Testis (tissue), 3 donors: ENCODE results near the gene HPSE2. TPM values are rescaled to one million over a fixed set of nuclear protein-coding genes. Genes with fewer than 3 reads are reported as not detected.
"Not testable (repeated sequence)": the region's sequence is repeated elsewhere in the genome, so short reads cannot be mapped to it uniquely, and the experiment has no call there.

Experiments used
- DNase-seq: peaks from one replicate; pipeline ENCODE4 v3.0.0-alpha.2; 2019
- H3K27ac ChIP-seq, 2 donors: fragments of 200-600 bp; sonication (generic); one replicate each; pipeline ENCODE4 v1.5.1; 2019
- H3K27me3 ChIP-seq: fragments of 200-600 bp; sonication (generic); one replicate; pipeline ENCODE4 v1.5.1; 2019
- H3K36me3 ChIP-seq: fragments of 200-600 bp; sonication (generic); one replicate; pipeline ENCODE4 v1.5.1; 2017; ENCODE audit warnings: low read depth; ENCODE audit errors: missing control alignments
- H3K4me1 ChIP-seq: fragments of 200-600 bp; sonication (generic); one replicate; pipeline ENCODE4 v1.5.1; 2019
- H3K4me3 ChIP-seq, 2 donors: fragments of 200-600 bp; sonication (generic); one replicate each; pipeline ENCODE4 v1.5.1; 2017 to 2019
- H3K9me3 ChIP-seq: fragments of 200-600 bp; sonication (generic); one replicate; pipeline ENCODE4 v1.5.1; 2017
- POLR2A ChIP-seq: fragments of 450-650 bp; IDR thresholded peaks from one replicate; pipeline ENCODE4 v1.6.1; 2017; ENCODE audit warnings: antibody characterized with exemption, mild to moderate bottlenecking, moderate library complexity
- WGBS, 2 donors: methylation state at CpG; one replicate each; pipeline ENCODE4 v1.1.5; 2018; 5-methylcytosine and 5-hydroxymethylcytosine counted together
- intact Hi-C: fragments of 100-400 bp; cut with DNase I; formaldehyde crosslinking; loops from one replicate; pipeline ENCODE4 v1.15.1; 2023; ENCODE audit warnings: low total_unique reads
- polyA plus RNA-seq: library from polyadenylated mRNA; stranded (reverse); fragments of 350-450 nt; fragmentation: Illumina TruSeq; extraction: RNeasy Lipid Tissue Mini Kit (QIAGEN cat#74804); gene quantifications from one replicate; pipeline ENCODE4 v1.2.3, GENCODE V29; 2014; ENCODE audit warnings: low read depth, low replicate concordance; ENCODE audit not compliant: insufficient read depth
- total RNA-seq, 2 donors: library from RNA; depleted of rRNA; stranded (reverse); fragments of >200 nt; gene quantifications; one replicate each; pipeline ENCODE4 v1.2.3, GENCODE V29; 2016
- TF ChIP-seq, protein P1 (sequence below), 3 experiments: fragments of 450-650 bp in 2 of 3; fragments of 200-600 bp in 1 of 3; sonication (generic) in 1 of 3; IDR thresholded peaks; one replicate each; pipeline ENCODE4 v1.5.1; 2016 to 2019; ENCODE audit warnings: antibody characterized with exemption in 3 of 3, mild to moderate bottlenecking in 2 of 3, moderate library complexity in 1 of 3

The HPSE2 gene
- total and polyA plus RNA-seq, 3 donors from 2014 or later: 1.7 to 4.1 (median 2.5) TPM

GRCh38 chr10:98916526-98917125 is 319.0 kb downstream of the HPSE2 start:
- H3K27ac ChIP-seq: no peak overlapping the region
- no peak for DNase-seq
- H3K4me3 ChIP-seq: no peak overlapping the region
- H3K27me3 ChIP-seq: no peaks in the 10 kb centered on the region
- H3K36me3 ChIP-seq: no peaks in the 10 kb centered on the region
- TF ChIP-seq, protein P1, sequence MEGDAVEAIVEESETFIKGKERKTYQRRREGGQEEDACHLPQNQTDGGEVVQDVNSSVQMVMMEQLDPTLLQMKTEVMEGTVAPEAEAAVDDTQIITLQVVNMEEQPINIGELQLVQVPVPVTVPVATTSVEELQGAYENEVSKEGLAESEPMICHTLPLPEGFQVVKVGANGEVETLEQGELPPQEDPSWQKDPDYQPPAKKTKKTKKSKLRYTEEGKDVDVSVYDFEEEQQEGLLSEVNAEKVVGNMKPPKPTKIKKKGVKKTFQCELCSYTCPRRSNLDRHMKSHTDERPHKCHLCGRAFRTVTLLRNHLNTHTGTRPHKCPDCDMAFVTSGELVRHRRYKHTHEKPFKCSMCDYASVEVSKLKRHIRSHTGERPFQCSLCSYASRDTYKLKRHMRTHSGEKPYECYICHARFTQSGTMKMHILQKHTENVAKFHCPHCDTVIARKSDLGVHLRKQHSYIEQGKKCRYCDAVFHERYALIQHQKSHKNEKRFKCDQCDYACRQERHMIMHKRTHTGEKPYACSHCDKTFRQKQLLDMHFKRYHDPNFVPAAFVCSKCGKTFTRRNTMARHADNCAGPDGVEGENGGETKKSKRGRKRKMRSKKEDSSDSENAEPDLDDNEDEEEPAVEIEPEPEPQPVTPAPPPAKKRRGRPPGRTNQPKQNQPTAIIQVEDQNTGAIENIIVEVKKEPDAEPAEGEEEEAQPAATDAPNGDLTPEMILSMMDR (IDR thresholded peaks at IDR 0.05): no peak
- TF ChIP-seq POLR2A: no peak
- H3K9me3 ChIP-seq: no peaks in the 10 kb centered on the region
- 71% methylated on average over 1 of the region's 1 CpG for WGBS, 2 donors
- intact Hi-C loops: no loop called here
- no peaks in the 10 kb centered on the region for H3K4me1 ChIP-seq

GRCh38 chr10:98915911-98916310 is 319.7 kb downstream of the HPSE2 start:
- TF ChIP-seq, protein P1 (IDR thresholded peaks at IDR 0.05): no peak
- no peak for TF ChIP-seq POLR2A
- Histone ChIP-seq H3K36me3 (no peaks in the 10 kb centered on the region), H3K27ac (no peak overlapping the region), H3K9me3 (no peaks in the 10 kb centered on the region), H3K4me1 (no peaks in the 10 kb centered on the region), H3K4me3 (no peak overlapping the region), H3K27me3 (no peaks in the 10 kb centered on the region)
- WGBS, 2 donors: 35 to 52% methylated on average over 1 of the region's 1 CpG
- intact Hi-C loops: no loop called here
- DNase-seq: no peak

DNA sequence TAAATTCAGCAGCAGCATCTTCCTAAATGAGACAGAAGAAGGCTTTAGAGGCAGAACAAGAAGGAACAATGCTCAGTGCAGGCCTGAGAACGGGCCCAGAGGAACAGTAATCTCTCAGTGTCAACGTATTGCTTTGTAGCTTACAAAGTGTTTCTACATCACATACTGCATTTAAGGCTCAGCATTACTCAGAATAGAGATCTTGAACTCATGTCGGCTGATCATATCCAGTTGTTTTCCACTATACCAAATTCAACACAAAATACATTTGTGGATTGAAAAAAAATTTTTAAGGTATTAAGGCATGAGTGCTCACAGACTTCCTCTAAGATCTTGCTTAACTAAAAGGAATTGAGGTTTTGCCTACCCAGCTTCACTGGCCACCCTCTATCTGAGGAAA is 325.1 kb downstream of the HPSE2 start:
- no peak for DNase-seq
- Histone ChIP-seq H3K4me1 (no peaks in the 10 kb centered on the region), H3K27me3 (no peaks in the 10 kb centered on the region), H3K36me3 (no peaks in the 10 kb centered on the region), H3K27ac (no peak overlapping the region), H3K9me3 (no peaks in the 10 kb centered on the region), H3K4me3 (no peak overlapping the region)
- TF ChIP-seq POLR2A: no peak
- TF ChIP-seq, protein P1 (IDR thresholded peaks at IDR 0.05): no peak
- intact Hi-C loops: no loop called here
- 69 to 84% methylated on average over 3 of the region's 3 CpGs for WGBS, 2 donors

DNA sequence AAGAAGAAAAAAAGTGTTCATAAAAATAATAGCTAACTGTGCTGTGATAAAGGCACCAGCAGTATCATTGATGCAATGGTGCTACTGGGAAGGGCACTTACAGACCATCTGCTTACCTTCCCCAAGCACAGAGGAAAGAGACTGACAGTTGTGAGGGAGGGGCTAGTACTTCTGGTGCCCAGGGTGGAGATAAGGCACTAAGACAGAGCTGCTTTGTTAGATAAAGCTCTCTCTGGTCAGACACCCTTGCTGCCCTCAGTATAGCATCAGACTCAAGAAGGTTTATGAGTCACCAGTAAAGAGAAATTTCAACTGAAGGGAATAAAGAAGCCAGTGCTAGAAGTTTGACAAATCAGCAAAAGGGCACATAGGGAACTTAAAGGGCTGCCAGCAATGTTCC is 325.6 kb downstream of the HPSE2 start:
- intact Hi-C loops: no loop called here
- Histone ChIP-seq H3K4me3 (no peak overlapping the region), H3K36me3 (no peaks in the 10 kb centered on the region), H3K4me1 (no peaks in the 10 kb centered on the region), H3K27me3 (no peaks in the 10 kb centered on the region), H3K27ac (no peak overlapping the region), H3K9me3 (no peaks in the 10 kb centered on the region)
- TF ChIP-seq, protein P1 (IDR thresholded peaks at IDR 0.05): no peak
- no peak for TF ChIP-seq POLR2A
- DNase-seq: peak; percentile 17

DNA sequence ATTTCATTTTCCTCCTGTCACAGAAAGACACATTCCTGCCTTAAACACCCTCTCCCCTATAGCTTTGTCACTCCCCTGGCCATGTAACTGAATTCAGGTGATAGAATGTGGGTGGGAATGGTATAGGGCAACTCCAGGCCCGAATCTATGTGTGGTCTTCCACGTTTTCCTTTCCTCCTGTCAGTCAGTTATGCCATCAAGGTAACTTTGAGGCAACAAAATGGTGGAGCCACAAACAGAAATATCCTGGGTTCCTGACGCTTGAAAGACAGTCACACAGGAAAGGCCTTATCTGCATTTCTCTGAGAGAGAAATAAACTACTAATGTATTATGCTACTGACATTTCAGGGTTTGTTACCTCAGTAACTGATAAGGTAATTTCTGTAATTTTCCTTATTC is 326.8 kb downstream of the HPSE2 start:
- no peaks in the 10 kb centered on the region for H3K36me3 ChIP-seq
- intact Hi-C loops: no loop called here
- WGBS, 2 donors: 77 to 82% methylated on average over 3 of the region's 3 CpGs
- H3K4me1 ChIP-seq: no peaks in the 10 kb centered on the region
- DNase-seq: no peak
- H3K4me3 ChIP-seq: no peak overlapping the region
- H3K27ac ChIP-seq: no peak overlapping the region
- no peaks in the 10 kb centered on the region for H3K27me3 ChIP-seq
- TF ChIP-seq POLR2A: no peak
- TF ChIP-seq, protein P1 (IDR thresholded peaks at IDR 0.05): no peak
- H3K9me3 ChIP-seq: no peaks in the 10 kb centered on the region

- H3K4me1 ChIP-seq, H3K27ac ChIP-seq, H3K4me3 ChIP-seq, intact Hi-C loops, DNase-seq, H3K9me3 ChIP-seq, H3K36me3 ChIP-seq, H3K27me3 ChIP-seq: not testable (repeated sequence)
- 96% methylated on average over 8 of the region's 8 CpGs for WGBS, 2 donors
These were observed 327.4 kb downstream of the HPSE2 start for GRCh38 chr10:98908247-98908646.
